Astrocyte (in vitro differentiated cells and primary cell): ENCODE data around the gene NDUFA9.

Source experiments
- EZH2 ChIP-seq: IDR thresholded peaks from 2 replicates; pipeline ENCODE4 v1.6.1; 2012; ENCODE audit warnings: mild to moderate bottlenecking, low read length, inconsistent platforms; ENCODE audit not compliant: insufficient read depth
- TF ChIP-seq, protein P1 (sequence below): IDR thresholded peaks from 2 replicates; pipeline ENCODE4 v1.5.1; 2011; ENCODE audit warnings: low read depth, mild to moderate bottlenecking, inconsistent platforms, low read length, moderate library complexity; ENCODE audit not compliant: insufficient read depth

DNA sequence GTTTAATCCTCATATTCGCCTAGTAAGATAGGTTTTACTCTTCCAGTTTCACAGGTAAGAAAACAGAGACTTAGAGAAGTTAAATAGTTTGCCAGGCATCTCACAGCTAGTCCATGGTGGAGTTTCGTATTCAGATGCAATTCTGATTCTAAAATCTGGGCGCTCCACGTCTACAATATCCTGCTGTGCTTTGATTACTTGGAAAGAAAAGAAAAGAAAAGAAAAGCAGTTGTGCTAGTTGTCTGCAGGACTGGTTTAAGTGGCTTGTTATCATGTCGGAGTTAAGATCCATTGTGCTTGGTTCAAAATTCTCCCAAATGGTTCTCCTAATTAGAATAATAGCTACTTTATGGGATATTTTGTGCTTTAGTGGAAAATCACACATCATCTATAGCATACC is 18.7 kb upstream of the NDUFA9 start:
- TF ChIP-seq, protein P1, sequence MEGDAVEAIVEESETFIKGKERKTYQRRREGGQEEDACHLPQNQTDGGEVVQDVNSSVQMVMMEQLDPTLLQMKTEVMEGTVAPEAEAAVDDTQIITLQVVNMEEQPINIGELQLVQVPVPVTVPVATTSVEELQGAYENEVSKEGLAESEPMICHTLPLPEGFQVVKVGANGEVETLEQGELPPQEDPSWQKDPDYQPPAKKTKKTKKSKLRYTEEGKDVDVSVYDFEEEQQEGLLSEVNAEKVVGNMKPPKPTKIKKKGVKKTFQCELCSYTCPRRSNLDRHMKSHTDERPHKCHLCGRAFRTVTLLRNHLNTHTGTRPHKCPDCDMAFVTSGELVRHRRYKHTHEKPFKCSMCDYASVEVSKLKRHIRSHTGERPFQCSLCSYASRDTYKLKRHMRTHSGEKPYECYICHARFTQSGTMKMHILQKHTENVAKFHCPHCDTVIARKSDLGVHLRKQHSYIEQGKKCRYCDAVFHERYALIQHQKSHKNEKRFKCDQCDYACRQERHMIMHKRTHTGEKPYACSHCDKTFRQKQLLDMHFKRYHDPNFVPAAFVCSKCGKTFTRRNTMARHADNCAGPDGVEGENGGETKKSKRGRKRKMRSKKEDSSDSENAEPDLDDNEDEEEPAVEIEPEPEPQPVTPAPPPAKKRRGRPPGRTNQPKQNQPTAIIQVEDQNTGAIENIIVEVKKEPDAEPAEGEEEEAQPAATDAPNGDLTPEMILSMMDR: no peak
- TF ChIP-seq EZH2: no peak
